ENCODE results near the gene SNRNP40.

- TF ChIP-seq, protein P1, sequence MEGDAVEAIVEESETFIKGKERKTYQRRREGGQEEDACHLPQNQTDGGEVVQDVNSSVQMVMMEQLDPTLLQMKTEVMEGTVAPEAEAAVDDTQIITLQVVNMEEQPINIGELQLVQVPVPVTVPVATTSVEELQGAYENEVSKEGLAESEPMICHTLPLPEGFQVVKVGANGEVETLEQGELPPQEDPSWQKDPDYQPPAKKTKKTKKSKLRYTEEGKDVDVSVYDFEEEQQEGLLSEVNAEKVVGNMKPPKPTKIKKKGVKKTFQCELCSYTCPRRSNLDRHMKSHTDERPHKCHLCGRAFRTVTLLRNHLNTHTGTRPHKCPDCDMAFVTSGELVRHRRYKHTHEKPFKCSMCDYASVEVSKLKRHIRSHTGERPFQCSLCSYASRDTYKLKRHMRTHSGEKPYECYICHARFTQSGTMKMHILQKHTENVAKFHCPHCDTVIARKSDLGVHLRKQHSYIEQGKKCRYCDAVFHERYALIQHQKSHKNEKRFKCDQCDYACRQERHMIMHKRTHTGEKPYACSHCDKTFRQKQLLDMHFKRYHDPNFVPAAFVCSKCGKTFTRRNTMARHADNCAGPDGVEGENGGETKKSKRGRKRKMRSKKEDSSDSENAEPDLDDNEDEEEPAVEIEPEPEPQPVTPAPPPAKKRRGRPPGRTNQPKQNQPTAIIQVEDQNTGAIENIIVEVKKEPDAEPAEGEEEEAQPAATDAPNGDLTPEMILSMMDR (conservative IDR thresholded peaks at IDR 0.05; ENCODE audit: low read depth in 2 of 2), result no peak
- no peak for TF ChIP-seq CREB1 (CRISPR knock-in tag; IDR thresholded peaks at IDR 0.05; ENCODE audit: low read depth)
- no peak for TF ChIP-seq POLR2AphosphoS5 (IDR thresholded peaks at IDR 0.05; ENCODE audit: low read depth)
- TF ChIP-seq EZH2 (IDR thresholded peaks at IDR 0.05; ENCODE audit: low read depth, unreplicated experiment), result no peak
- no peak for TF ChIP-seq REST (IDR thresholded peaks at IDR 0.05; ENCODE audit: unreplicated experiment)
- TF ChIP-seq JUNB (IDR thresholded peaks at IDR 0.05; ENCODE audit: unreplicated experiment), result no peak
- TF ChIP-seq, protein P2, sequence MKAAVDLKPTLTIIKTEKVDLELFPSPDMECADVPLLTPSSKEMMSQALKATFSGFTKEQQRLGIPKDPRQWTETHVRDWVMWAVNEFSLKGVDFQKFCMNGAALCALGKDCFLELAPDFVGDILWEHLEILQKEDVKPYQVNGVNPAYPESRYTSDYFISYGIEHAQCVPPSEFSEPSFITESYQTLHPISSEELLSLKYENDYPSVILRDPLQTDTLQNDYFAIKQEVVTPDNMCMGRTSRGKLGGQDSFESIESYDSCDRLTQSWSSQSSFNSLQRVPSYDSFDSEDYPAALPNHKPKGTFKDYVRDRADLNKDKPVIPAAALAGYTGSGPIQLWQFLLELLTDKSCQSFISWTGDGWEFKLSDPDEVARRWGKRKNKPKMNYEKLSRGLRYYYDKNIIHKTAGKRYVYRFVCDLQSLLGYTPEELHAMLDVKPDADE (IDR thresholded peaks at IDR 0.05), result no peak
Observed at GRCh38 chr1:31266547-31266946, 30.0 kb downstream of the SNRNP40 start.
